HG02610 (cell line): ENCODE data around the gene SNU13.
"Not testable (repeated sequence)": the region's sequence is repeated elsewhere in the genome, so short reads cannot be mapped to it uniquely, and the experiment has no call there.

ENCODE experiments used
- ATAC-seq: cut with Tn5 transposase; IDR thresholded peaks from one replicate; pipeline ENCODE4 v1.9.1; 2021; ENCODE audit warnings: mild to moderate bottlenecking, moderate library complexity; ENCODE audit not compliant: unreplicated experiment

SNU13 gene

GRCh38 chr22:41647771-41648170, 40.9 kb downstream of the SNU13 start:
- ATAC-seq: no peak

- ATAC-seq: no peak
Measured at GRCh38 chr22:41642331-41643110, 46.1 kb downstream of the SNU13 start.

DNA sequence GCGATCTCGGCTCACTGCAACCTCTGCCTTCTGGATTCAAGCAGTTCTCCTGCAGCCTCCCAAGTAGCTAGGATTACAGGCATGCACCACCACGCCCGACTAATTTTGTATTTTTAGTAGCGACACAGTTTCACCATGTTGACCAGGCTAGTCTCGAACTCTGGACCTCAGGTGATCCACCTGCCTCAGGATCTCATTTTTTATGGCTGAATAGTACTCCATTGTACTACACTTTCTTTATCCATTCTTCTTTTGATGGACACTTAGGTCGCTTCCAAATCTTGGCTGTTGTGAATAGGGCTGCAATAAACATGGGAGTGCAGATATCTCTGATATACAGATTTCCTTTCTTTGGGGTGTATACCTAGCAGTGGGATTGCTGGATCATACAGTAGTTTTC, 46.8 kb downstream of the SNU13 start:
- no peak for ATAC-seq

DNA sequence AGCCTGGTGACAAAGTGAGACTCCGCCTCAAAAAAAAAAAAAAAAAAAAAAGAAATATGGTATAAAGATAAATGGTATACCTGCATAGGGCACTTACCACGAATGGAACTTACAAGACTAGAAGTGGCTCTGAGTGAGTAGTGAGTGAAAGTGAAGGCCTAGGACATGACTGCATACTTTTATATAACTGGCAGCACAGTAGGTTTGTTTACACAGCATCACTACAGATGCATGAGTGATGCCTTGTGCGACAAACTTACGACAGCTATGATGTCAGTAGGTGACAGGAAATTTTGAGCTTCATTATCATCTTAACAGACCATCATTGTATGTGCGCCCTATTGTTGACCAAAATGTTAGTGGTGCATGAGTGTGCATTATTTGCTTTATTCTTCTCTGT, 49.9 kb downstream of the SNU13 start:
- ATAC-seq: no peak

DNA sequence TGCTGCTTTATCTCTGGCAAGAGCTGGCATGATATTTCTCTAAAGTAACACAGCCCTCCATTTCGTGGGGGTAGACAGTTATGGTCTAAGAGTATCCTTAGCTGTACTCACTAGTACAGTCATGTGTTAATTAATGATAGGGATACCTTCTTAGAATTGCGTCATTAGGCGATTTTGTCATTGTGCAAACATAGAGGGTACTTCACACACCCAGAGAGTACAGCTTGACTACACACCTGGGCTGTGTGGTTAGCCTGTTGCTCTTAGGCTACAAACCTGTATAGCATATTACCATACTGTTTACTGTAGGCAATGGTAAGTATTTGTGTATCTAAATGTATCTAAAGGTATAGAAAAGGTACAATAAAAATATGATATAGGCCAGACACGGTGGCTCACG, 50.5 kb downstream of the SNU13 start:
- ATAC-seq: no peak

DNA sequence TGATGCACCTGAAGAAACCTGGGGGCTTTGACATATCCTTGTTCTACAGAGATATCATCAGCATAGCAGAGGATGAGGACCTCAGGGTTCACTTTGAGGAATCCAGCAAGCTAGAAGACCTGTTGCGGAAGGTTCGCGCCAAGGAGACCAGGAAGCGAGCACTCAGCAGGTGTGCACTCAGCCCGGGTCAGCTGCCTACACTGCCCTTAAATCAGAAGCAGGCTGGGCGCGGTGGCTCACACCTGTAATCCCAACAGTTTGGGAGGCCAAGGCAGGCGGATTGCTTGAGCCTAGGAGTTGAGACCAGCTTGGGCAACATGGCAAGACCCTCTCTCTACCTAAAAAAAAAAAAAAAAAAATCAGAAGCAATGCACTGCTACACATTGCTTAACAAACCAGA, 51.0 kb downstream of the SNU13 start:
- not testable (repeated sequence) for ATAC-seq

- no peak for ATAC-seq
Measured at GRCh38 chr22:41636467-41636866, 52.2 kb downstream of the SNU13 start.

DNA sequence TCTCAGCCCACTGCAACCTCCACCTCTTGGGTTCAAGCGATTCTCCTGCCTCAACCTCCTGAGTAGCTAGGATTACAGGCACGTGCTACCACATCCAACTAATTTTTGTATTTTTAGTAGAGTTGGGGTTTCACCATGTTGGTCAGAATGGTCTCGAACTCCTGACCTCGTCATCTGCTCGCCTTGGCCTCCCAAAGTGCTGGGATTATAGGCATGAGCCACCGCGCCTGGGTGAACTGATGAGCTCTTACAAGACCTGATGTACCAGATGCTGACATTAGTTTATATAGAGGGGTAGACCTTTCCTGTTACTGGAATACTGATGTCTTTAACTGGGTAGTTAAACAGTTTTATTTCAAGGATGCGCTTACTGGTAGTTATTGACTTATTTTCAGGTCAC, 54.1 kb downstream of the SNU13 start:
- ATAC-seq: not testable (repeated sequence)

- not testable (repeated sequence) for ATAC-seq
Measured at GRCh38 chr22:41631615-41632014, 57.1 kb downstream of the SNU13 start.

- not testable (repeated sequence) for ATAC-seq
Measured at GRCh38 chr22:41631115-41631514, 57.6 kb downstream of the SNU13 start.

GRCh38 chr22:41625577-41625976, 63.1 kb downstream of the SNU13 start:
- no peak for ATAC-seq
